HPDE6-E6E7 (cell line): ENCODE data around the gene GBF1.

ENCODE experiments used
- DNase-seq: peaks from one replicate; pipeline ENCODE4 v3.0.0; 2011; ENCODE audit warnings: missing footprints; ENCODE audit errors: extremely low spot score

The GBF1 gene

GRCh38 chr10:102395400-102396316, 150.3 kb downstream of the GBF1 start, which contains the start of gene NFKB2:
Gene NFKB2 (plus strand): TSS chr10:102395705. CDS start chr10:102395960, 255 bp downstream.
- DNase-seq = peak; percentile 76

- no peak for DNase-seq
Observed at GRCh38 chr10:102396317-102396650, 151.0 kb downstream of the GBF1 start.

- no peak for DNase-seq
Observed at GRCh38 chr10:102396730-102397151, 151.4 kb downstream of the GBF1 start.

GRCh38 chr10:102397222-102398171, 152.2 kb downstream of the GBF1 start:
- no peak for DNase-seq

GRCh38 chr10:102398172-102399020, 153.1 kb downstream of the GBF1 start:
- no peak for DNase-seq

GRCh38 chr10:102399217-102400021, 154.1 kb downstream of the GBF1 start:
- peak; percentile 74 for DNase-seq

- DNase-seq = no peak
Observed at GRCh38 chr10:102400076-102400475, 154.7 kb downstream of the GBF1 start.

GRCh38 chr10:102400598-102401341, 155.4 kb downstream of the GBF1 start:
- DNase-seq = no peak

- no peak for DNase-seq
Observed at GRCh38 chr10:102401342-102401654, 156.0 kb downstream of the GBF1 start.

- DNase-seq = peak; percentile 83
Observed at GRCh38 chr10:102401735-102402511, 156.6 kb downstream of the GBF1 start.

GRCh38 chr10:102402512-102402896, 157.2 kb downstream of the GBF1 start:
- DNase-seq = no peak

- DNase-seq = no peak
Observed at GRCh38 chr10:102403115-102403514, 157.8 kb downstream of the GBF1 start.

GRCh38 chr10:102404361-102405107, 159.2 kb downstream of the GBF1 start:
- no peak for DNase-seq

- no peak for DNase-seq
Observed at GRCh38 chr10:102405108-102405571, 159.8 kb downstream of the GBF1 start.

GRCh38 chr10:102405632-102406031, 160.3 kb downstream of the GBF1 start:
- no peak for DNase-seq

- DNase-seq = no peak
Observed at GRCh38 chr10:102406815-102407214, 161.5 kb downstream of the GBF1 start.

- DNase-seq = no peak
Observed at GRCh38 chr10:102407425-102408130, 162.2 kb downstream of the GBF1 start.
